22Rv1 (cell line): ENCODE data around the gene NECTIN1.

ENCODE experiments used
- H3K27ac ChIP-seq: fragments of 450-650 bp; 2 replicates; pipeline ENCODE4 v1.5.1; 2017
- ZFX ChIP-seq: fragments of 450-650 bp; IDR thresholded peaks from 2 replicates; pipeline ENCODE4 v1.6.1; 2017; ENCODE audit warnings: antibody characterized with exemption, borderline replicate concordance
- TF ChIP-seq, protein P1 (sequence below): fragments of 450-650 bp; IDR thresholded peaks from 2 replicates; pipeline ENCODE4 v1.5.1; 2017; ENCODE audit warnings: mild to moderate bottlenecking

The NECTIN1 gene

DNA sequence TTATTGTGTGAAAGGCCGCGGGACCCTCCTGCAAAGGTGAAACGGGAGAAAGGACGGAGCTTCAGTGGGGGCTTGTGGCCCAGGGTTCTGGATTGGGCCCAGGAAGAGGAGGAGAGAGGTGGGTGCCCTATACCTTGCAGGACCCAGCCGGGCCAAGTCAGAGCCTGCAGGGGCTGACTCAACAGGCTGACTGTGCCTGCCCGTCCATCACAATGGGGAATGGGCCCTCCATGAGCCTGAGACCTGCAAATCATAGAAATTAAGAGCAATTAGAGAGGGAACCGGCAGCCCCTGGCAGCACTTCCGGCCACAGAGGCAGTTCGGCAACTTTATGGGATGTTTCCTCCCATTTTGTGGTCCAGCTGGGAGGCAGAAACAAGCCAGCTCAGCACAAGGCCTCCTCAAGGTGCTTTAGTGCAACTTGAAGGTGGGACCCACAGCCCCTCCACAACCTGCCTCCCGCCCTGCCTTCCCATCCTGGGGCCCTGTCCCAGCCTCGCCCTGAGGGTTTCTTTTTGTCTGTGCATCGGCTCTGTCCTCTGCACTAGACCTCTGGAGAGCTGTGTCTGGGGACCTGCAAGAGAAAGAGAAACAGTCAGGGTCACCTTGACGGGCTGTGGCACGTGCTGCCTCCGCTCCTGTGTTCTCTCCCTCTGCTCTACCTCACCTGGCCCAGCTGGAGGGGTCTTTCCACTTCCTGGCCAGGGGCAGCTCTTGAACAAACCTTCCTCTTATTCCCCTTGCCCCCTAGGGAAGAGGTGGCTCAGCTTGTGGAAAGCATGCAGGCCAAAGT is 19.1 kb upstream of the NECTIN1 start:
- TF ChIP-seq, protein P1, sequence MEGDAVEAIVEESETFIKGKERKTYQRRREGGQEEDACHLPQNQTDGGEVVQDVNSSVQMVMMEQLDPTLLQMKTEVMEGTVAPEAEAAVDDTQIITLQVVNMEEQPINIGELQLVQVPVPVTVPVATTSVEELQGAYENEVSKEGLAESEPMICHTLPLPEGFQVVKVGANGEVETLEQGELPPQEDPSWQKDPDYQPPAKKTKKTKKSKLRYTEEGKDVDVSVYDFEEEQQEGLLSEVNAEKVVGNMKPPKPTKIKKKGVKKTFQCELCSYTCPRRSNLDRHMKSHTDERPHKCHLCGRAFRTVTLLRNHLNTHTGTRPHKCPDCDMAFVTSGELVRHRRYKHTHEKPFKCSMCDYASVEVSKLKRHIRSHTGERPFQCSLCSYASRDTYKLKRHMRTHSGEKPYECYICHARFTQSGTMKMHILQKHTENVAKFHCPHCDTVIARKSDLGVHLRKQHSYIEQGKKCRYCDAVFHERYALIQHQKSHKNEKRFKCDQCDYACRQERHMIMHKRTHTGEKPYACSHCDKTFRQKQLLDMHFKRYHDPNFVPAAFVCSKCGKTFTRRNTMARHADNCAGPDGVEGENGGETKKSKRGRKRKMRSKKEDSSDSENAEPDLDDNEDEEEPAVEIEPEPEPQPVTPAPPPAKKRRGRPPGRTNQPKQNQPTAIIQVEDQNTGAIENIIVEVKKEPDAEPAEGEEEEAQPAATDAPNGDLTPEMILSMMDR, result no peak
- no peak for TF ChIP-seq ZFX
- no peak overlapping the region for H3K27ac ChIP-seq

DNA sequence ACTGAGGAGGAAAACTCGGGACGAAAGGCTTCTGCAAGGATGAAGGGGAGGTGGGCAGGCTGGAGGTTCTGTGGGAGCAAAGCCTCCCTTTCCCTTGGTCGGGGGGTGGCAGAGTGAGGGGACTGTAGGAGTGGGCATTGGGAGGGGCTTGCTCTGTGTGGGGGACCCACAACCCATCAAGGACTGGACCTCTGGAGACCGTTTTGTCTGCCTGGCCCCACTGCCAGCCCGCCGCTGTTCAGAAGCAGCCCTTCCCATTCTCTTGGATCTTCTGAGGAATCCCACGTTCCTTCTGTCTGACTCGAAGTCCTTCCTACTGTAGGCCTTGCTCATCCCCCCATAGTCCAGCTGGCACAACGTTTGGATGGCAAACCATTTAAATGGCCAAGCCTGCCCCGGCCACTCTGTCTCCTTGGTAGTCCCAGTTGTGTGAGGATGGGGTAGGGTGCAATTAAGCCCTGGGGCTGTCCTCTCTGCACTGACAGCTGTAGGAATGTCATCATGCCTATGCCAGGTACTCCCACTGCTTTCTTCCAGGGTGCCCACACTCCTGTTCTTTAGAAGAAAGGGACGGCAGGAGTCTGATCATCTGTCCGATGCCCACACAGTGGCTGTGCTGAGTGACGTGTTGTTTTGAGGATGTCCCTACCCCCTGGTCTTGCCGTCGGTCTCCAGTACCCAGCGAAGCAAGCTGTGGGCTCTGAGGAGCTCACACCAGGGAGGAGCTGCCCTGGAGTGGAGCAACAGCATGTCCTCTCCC is 17.0 kb upstream of the NECTIN1 start:
- no peak overlapping the region for H3K27ac ChIP-seq
- no peak for TF ChIP-seq ZFX
- TF ChIP-seq, protein P1, result no peak

GRCh38 chr11:119745112-119745511 is 16.1 kb upstream of the NECTIN1 start:
- H3K27ac ChIP-seq, result no peak overlapping the region
- no peak for TF ChIP-seq ZFX
- TF ChIP-seq, protein P1, result no peak

DNA sequence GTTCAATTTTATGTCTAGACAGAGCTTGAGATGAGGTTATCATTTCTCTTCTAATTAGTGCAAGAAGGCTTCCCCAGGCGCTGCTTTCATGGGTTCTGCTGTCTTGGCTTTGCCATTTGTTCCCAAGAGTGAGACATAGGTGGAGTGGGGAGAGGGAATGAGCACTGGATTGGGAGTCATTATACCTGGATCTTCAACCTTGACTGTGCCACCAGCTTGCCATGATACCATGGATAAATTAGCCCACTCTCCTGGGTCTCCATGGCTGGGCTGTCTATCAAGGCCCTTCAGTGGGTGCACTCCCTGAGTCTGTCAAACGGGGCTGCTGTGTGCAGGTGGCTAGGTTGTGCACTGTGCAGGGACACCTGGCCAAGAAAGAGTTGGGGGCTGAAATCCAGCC is 15.6 kb upstream of the NECTIN1 start:
- no peak for TF ChIP-seq ZFX
- TF ChIP-seq, protein P1, result no peak

DNA sequence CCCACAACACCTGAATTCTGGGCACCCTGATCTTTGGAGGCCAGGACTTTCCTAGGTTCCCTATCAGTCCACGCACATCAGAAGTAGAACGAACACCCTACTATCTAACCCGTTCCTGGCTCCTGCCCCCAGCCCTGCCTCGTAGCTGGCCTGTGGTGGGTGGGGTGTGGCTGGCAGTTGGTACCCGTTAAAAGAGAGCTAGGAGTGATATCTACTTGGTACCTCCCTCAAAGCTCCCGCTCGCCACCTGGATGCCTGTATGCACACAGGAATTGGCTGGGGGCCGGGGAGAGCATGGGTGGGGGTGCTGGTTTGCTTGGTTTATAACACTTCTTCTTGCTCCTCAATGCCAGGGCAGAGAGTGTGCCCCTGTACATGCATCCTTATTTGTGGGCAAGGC is 14.0 kb upstream of the NECTIN1 start:
- no peak overlapping the region for H3K27ac ChIP-seq
- TF ChIP-seq, protein P1, result no peak
- TF ChIP-seq ZFX, result no peak

More for the DNA sequence above, 15.6 kb upstream of the NECTIN1 start:
- no peak overlapping the region for H3K27ac ChIP-seq

GRCh38 chr11:119742263-119742861 is 13.4 kb upstream of the NECTIN1 start:
- TF ChIP-seq, protein P1, result no peak
- no peak for TF ChIP-seq ZFX

More at GRCh38 chr11:119742263-119742861, 13.4 kb upstream of the NECTIN1 start:
- no peak overlapping the region for H3K27ac ChIP-seq
